Trophoblast cell (in vitro differentiated cells and primary cell): Measurements from ENCODE around the gene PBX1.
A peak's percentile ranks its signal among the peaks of the same experiment; 100 is the strongest.

Experiments used
- DNase-seq, 2 donors: peaks; one replicate each; pipeline ENCODE4 v3.0.0-alpha.2; 2016
- H2AFZ ChIP-seq: 2 replicates; pipeline ENCODE4 v1.6.1; 2013; ENCODE audit warnings: low read length, moderate library complexity, mild to moderate bottlenecking; ENCODE audit not compliant: insufficient read depth, poor library complexity
- H2AK5ac ChIP-seq: 2 replicates; pipeline ENCODE4 v1.6.1; 2013; ENCODE audit warnings: mild to moderate bottlenecking, low read length
- H2BK120ac ChIP-seq: 2 replicates; pipeline ENCODE4 v1.6.1; 2013; ENCODE audit warnings: low read length, mild to moderate bottlenecking, moderate library complexity; ENCODE audit not compliant: insufficient read depth, poor library complexity
- H2BK12ac ChIP-seq: 2 replicates; pipeline ENCODE4 v1.6.1; 2013; ENCODE audit warnings: mild to moderate bottlenecking, low read length, moderate library complexity
- H2BK5ac ChIP-seq: 2 replicates; pipeline ENCODE4 v1.6.1; 2013; ENCODE audit warnings: low read length, low read depth, moderate library complexity, mild to moderate bottlenecking; ENCODE audit not compliant: poor library complexity
- H3K14ac ChIP-seq: 2 replicates; pipeline ENCODE4 v1.6.1; 2013; ENCODE audit warnings: mild to moderate bottlenecking, low read length
- H3K18ac ChIP-seq: 2 replicates; pipeline ENCODE4 v1.6.1; 2013; ENCODE audit warnings: mild to moderate bottlenecking, low read length
- H3K23ac ChIP-seq: 2 replicates; pipeline ENCODE4 v1.6.1; 2013; ENCODE audit warnings: low read length
- H3K27ac ChIP-seq: 2 replicates; pipeline ENCODE4 v1.5.1; 2013; ENCODE audit warnings: low read depth, mild to moderate bottlenecking, inconsistent platforms, low read length, moderate library complexity
- H3K27me3 ChIP-seq: 2 replicates; pipeline ENCODE4 v1.6.1; 2013; ENCODE audit warnings: inconsistent platforms, mild to moderate bottlenecking, low read length, moderate library complexity; ENCODE audit not compliant: insufficient read depth
- H3K36me3 ChIP-seq, 2 experiments: 1 replicate in 1 of 2; 2 replicates in 1 of 2; pipeline ENCODE4 v1.6.1; 2013; ENCODE audit warnings: low read length in 2 of 2, mild to moderate bottlenecking in 2 of 2, moderate library complexity in 1 of 2; ENCODE audit not compliant: insufficient read depth in 2 of 2, control insufficient read depth in 1 of 2
- H3K4ac ChIP-seq: 2 replicates; pipeline ENCODE4 v1.6.1; 2013; ENCODE audit warnings: low read depth, mild to moderate bottlenecking, low read length, moderate library complexity
- H3K4me1 ChIP-seq, 2 experiments: 1 replicate in 1 of 2; 2 replicates in 1 of 2; pipeline ENCODE4 v1.6.1; 2013; ENCODE audit warnings: low read length in 2 of 2, mild to moderate bottlenecking in 2 of 2, moderate library complexity in 1 of 2; ENCODE audit not compliant: insufficient read depth in 2 of 2, control insufficient read depth in 1 of 2
- H3K4me2 ChIP-seq: 2 replicates; pipeline ENCODE4 v1.6.1; 2013; ENCODE audit warnings: inconsistent platforms, mild to moderate bottlenecking, low read length, moderate library complexity
- H3K4me3 ChIP-seq: 2 replicates; pipeline ENCODE4 v1.5.1; 2013; ENCODE audit warnings: mild to moderate bottlenecking, low read depth, low read length, inconsistent platforms
- H3K79me1 ChIP-seq: one replicate; pipeline ENCODE4 v1.6.1; 2013; ENCODE audit warnings: low read length
- H3K79me2 ChIP-seq: 2 replicates; pipeline ENCODE4 v1.6.1; 2013; ENCODE audit warnings: low read length, mild to moderate bottlenecking; ENCODE audit not compliant: control insufficient read depth, insufficient read depth, poor library complexity
- H3K9ac ChIP-seq: 2 replicates; pipeline ENCODE4 v1.6.1; 2013; ENCODE audit warnings: mild to moderate bottlenecking, low read length
- H3K9me3 ChIP-seq: 2 replicates; pipeline ENCODE4 v1.6.1; 2013; ENCODE audit warnings: low read depth, mild to moderate bottlenecking, control low read depth, inconsistent platforms, low read length; ENCODE audit not compliant: insufficient read depth
- H4K12ac ChIP-seq: 2 replicates; pipeline ENCODE4 v1.6.1; 2013; ENCODE audit warnings: low read depth, mild to moderate bottlenecking, low read length, moderate library complexity
- H4K8ac ChIP-seq: 2 replicates; pipeline ENCODE4 v1.6.1; 2013; ENCODE audit warnings: low read depth, mild to moderate bottlenecking, low read length, moderate library complexity
- H4K91ac ChIP-seq: one replicate; pipeline ENCODE4 v1.6.1; 2013; ENCODE audit warnings: low read depth, mild to moderate bottlenecking, low read length, moderate library complexity
- WGBS: extraction: QIAGEN DNeasy Blood & Tissue Kit; methylation state at CpG from one replicate; pipeline ENCODE4 v1.1.7; 2013; ENCODE audit warnings: missing lambda C conversion rate; ENCODE audit not compliant: insufficient read length, insufficient coverage; ENCODE audit errors: extremely low coverage; 5-methylcytosine and 5-hydroxymethylcytosine counted together

The PBX1 gene

DNA sequence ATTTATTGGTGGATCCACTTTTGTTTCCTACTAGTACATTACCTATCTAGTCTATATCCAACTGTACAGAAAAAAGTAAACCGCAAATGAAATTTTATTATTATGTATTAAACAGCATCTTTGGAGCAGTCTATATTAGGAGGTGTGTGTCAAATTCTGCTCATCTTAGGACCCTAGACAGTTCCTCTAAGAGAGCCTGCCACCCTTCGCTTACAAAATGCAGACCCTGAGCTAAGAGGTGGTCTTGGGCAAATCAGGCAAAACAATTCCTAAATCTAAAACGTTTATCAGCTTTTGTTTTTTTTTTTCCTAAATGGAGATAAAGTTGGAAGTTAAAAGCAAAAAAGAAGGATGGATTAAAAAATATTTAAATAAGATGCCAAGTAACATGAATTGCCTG lies 85.3 kb downstream of the PBX1 start:
- Histone ChIP-seq H2BK5ac (no peak overlapping the region), H3K36me3 (peaks cover 3 to 5% of the 10 kb centered on the region in 2 experiments), H2BK120ac (no peak overlapping the region), H3K9me3 (no peaks in the 10 kb centered on the region), H3K4me3 (no peak overlapping the region), H3K27ac (no peak overlapping the region), H3K4ac (no peak overlapping the region), H3K4me1 (peaks cover 28 to 34% of the 10 kb centered on the region in 2 experiments), H4K12ac (no peak overlapping the region), H2AK5ac (no peak overlapping the region), H4K8ac (no peak overlapping the region), H3K18ac (no peak overlapping the region), H3K79me2 (peaks cover 4% of the 10 kb centered on the region), H2BK12ac (no peak overlapping the region), H3K27me3 (no peaks in the 10 kb centered on the region), H3K79me1 (peaks cover 21% of the 10 kb centered on the region), H3K4me2 (no peak overlapping the region), H2AFZ (no peak overlapping the region), H3K23ac (no peak overlapping the region), H3K9ac (no peak overlapping the region), H4K91ac (no peak overlapping the region), H3K14ac (no peak overlapping the region)
- DNase-seq: no peak
- WGBS: no CpG with 5 or more reads among the region's 3 CpGs

DNA sequence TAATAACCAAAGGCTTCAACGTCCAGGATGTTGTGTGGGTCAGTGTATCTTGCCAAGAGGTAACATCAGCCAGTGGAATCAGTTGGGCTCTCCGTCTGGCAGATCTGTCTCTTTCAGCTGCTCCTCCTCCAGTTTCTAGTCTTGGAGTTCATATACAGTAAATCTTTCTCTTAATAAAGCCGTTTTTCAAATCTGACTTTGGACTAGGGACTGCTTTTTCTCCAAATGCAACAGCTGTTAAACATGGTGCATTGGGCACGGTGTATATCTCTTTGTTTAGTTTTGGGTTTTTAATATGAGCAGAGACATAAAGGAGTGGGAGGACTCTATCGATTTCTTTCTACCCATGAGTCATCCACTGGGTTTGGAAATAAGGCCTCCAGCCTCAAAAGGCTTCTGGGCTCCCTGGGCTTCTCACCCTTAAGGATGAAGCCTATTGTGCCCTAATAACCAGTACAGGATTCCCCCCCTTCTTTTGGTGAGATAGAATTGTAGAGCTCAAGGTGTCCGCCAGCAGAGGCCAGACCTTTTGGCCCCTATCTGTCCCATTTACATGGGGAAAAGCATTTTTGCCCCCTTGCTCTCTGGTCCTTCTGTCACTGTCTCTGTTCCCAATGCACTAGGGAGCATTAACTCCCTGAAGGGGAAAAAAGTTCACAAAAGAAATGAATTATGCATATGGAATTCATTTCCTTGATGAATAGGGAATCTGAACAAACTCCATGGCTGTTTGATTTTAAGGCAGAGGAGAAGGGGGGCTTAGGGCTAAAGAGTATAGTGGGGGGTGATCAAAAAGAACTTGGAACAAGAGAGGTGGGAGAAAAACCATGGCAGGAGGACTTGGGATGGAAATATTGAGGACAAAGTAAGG lies 86.0 kb downstream of the PBX1 start:
- H2BK120ac ChIP-seq: peak overlapping the region; percentile 31
- peak overlapping the region; percentile 23 for H3K18ac ChIP-seq
- peaks cover 29 to 37% of the 10 kb centered on the region in 2 experiments for H3K4me1 ChIP-seq
- H2AK5ac ChIP-seq: no peak overlapping the region
- H3K79me1 ChIP-seq: peaks cover 22% of the 10 kb centered on the region
- no peak overlapping the region for H3K27ac ChIP-seq
- WGBS: no CpG with 5 or more reads among the region's 6 CpGs
- H3K14ac ChIP-seq: peak overlapping the region; percentile 34
- H2AFZ ChIP-seq: no peak overlapping the region
- peak overlapping the region; percentile 25 for H4K8ac ChIP-seq
- no peak for DNase-seq
- H3K27me3 ChIP-seq: no peaks in the 10 kb centered on the region
- peaks cover 4% of the 10 kb centered on the region for H3K79me2 ChIP-seq
- peak overlapping the region; percentile 25 for H4K91ac ChIP-seq
- H3K36me3 ChIP-seq: peaks cover 3 to 5% of the 10 kb centered on the region in 2 experiments
- H3K4ac ChIP-seq: no peak overlapping the region
- H2BK12ac ChIP-seq: peak overlapping the region; percentile 68
- no peak overlapping the region for H4K12ac ChIP-seq
- H3K23ac ChIP-seq: no peak overlapping the region
- H3K9ac ChIP-seq: no peak overlapping the region
- peak overlapping the region; percentile 35 for H2BK5ac ChIP-seq
- H3K4me3 ChIP-seq: no peak overlapping the region
- H3K4me2 ChIP-seq: no peak overlapping the region
- H3K9me3 ChIP-seq: no peaks in the 10 kb centered on the region

DNA sequence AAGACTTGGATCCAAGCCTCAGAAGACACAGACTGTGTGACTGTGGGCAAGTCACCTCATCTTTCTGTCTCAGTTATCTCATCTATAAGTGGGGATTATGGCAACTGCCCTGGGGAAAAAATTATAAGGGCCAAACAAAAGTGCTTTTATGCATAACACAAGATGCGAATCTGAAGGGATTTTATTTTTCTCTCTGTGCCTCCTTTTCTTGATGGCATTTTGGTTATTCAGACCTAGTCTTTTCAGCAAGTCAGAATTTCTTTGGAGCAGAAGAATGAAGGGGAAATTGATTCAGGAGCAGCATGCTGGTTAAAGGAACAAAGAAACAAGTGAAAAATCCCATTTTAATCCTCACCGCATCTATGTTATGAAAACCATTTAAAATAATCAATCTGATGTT lies 86.9 kb downstream of the PBX1 start:
- WGBS: no CpG with 5 or more reads among the region's 2 CpGs
- H3K79me2 ChIP-seq: peaks cover 4% of the 10 kb centered on the region
- no peak overlapping the region for H3K23ac ChIP-seq
- H2BK120ac ChIP-seq: no peak overlapping the region
- H3K79me1 ChIP-seq: peaks cover 23% of the 10 kb centered on the region
- no peak for DNase-seq
- no peak overlapping the region for H3K4me3 ChIP-seq
- no peak overlapping the region for H2AFZ ChIP-seq
- peaks cover 3 to 5% of the 10 kb centered on the region in 2 experiments for H3K36me3 ChIP-seq
- no peak overlapping the region for H3K18ac ChIP-seq
- H4K8ac ChIP-seq: no peak overlapping the region
- peaks cover 30 to 35% of the 10 kb centered on the region in 2 experiments for H3K4me1 ChIP-seq
- no peak overlapping the region for H3K14ac ChIP-seq
- no peaks in the 10 kb centered on the region for H3K9me3 ChIP-seq
- no peak overlapping the region for H4K91ac ChIP-seq
- no peaks in the 10 kb centered on the region for H3K27me3 ChIP-seq
- H3K4ac ChIP-seq: no peak overlapping the region
- no peak overlapping the region for H4K12ac ChIP-seq
- H2BK5ac ChIP-seq: no peak overlapping the region
- H3K27ac ChIP-seq: no peak overlapping the region
- no peak overlapping the region for H2AK5ac ChIP-seq
- H2BK12ac ChIP-seq: no peak overlapping the region
- no peak overlapping the region for H3K4me2 ChIP-seq
- H3K9ac ChIP-seq: no peak overlapping the region

DNA sequence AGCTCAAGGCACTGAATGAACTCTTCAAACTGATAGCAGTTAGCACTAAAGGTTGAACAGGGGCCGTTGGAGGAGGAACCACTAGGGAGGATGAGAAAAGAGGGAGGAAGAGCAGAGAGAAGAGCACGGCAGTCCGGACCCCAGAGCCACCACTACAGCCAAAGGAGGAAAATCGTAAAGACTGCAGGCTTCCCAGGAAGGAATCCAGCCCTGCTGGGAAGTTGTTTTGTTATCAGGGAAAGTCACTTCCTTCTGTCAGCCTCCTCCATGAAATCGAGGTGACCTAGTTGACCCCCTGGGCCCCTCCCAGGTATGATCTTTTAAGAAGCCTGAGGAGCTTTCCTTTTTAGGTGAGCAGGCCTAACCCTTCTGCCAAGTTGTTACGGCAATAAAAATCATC lies 88.2 kb downstream of the PBX1 start:
- H2AK5ac ChIP-seq: no peak overlapping the region
- peak overlapping the region; percentile 68 for H2BK5ac ChIP-seq
- no peak overlapping the region for H3K4me3 ChIP-seq
- peak overlapping the region; percentile 67 for H2BK120ac ChIP-seq
- no peak overlapping the region for H4K8ac ChIP-seq
- H4K91ac ChIP-seq: no peak overlapping the region
- no peaks in the 10 kb centered on the region for H3K9me3 ChIP-seq
- H3K23ac ChIP-seq: no peak overlapping the region
- no peak overlapping the region for H3K4me2 ChIP-seq
- H3K18ac ChIP-seq: no peak overlapping the region
- H3K27me3 ChIP-seq: no peaks in the 10 kb centered on the region
- peaks cover 25 to 36% of the 10 kb centered on the region in 2 experiments for H3K4me1 ChIP-seq
- H4K12ac ChIP-seq: no peak overlapping the region
- no peak overlapping the region for H2BK12ac ChIP-seq
- no peak for DNase-seq
- H2AFZ ChIP-seq: peak overlapping the region; percentile 18
- H3K4ac ChIP-seq: peak overlapping the region; percentile 73
- WGBS: no CpG with 5 or more reads among the region's 6 CpGs
- H3K27ac ChIP-seq: peak overlapping the region; percentile 74
- peaks cover 0 to 2% of the 10 kb centered on the region in 2 experiments for H3K36me3 ChIP-seq
- H3K14ac ChIP-seq: no peak overlapping the region
- H3K79me1 ChIP-seq: peaks cover 19% of the 10 kb centered on the region
- peaks cover 4% of the 10 kb centered on the region for H3K79me2 ChIP-seq
- H3K9ac ChIP-seq: no peak overlapping the region
